Left kidney (tissue), 2 donors: Measurements from ENCODE around the gene HIRIP3. TPM values are rescaled to one million over a fixed set of nuclear protein-coding genes. Genes with fewer than 3 reads are reported as not detected.
"Not testable (repeated sequence)": the region's sequence is repeated elsewhere in the genome, so short reads cannot be mapped to it uniquely, and the experiment has no call there.

Experiments used
- DNase-seq: peaks from one replicate; pipeline ENCODE4 v3.0.0-alpha.2; 2013
- polyA plus RNA-seq: library from polyadenylated mRNA; unstranded; fragments of 120-200 nt; gene quantifications from one replicate; pipeline ENCODE4 v1.2.1, GENCODE V29; 2013; ENCODE audit not compliant: insufficient read length

The HIRIP3 gene
- polyA plus RNA-seq, 1 donor: 17.0 TPM

GRCh38 chr16:29961479-29962343 lies 33.7 kb downstream of the HIRIP3 start, which contains the start of gene TMEM219:
Gene TMEM219 (plus strand): TSS chr16:29962079. CDS start chr16:29963144, 1,065 bp downstream.
- peak; percentile 91 for DNase-seq

GRCh38 chr16:29961127-29961478 lies 34.3 kb downstream of the HIRIP3 start:
- DNase-seq: no peak

- not testable (repeated sequence) for DNase-seq
Observed at GRCh38 chr16:29959821-29960220, 35.6 kb downstream of the HIRIP3 start.

- DNase-seq: no peak
Observed at GRCh38 chr16:29959293-29959692, 36.1 kb downstream of the HIRIP3 start.

- DNase-seq: no peak
Observed at GRCh38 chr16:29958756-29959155, 36.7 kb downstream of the HIRIP3 start.

- DNase-seq: no peak
Observed at GRCh38 chr16:29951625-29952365, 43.6 kb downstream of the HIRIP3 start.

- no peak for DNase-seq
Observed at GRCh38 chr16:29950806-29951461, 44.5 kb downstream of the HIRIP3 start.

- DNase-seq: no peak
Observed at GRCh38 chr16:29947897-29948296, 47.5 kb downstream of the HIRIP3 start.

- DNase-seq: peak; percentile 84
Observed at GRCh38 chr16:29943846-29944799, 51.3 kb downstream of the HIRIP3 start.

Other genes starting within 250 kb of the HIRIP3 start
- gene C16orf54, start 249.6 kb downstream of the HIRIP3 start, polyA plus RNA-seq: 0.32 TPM
- 0.08 TPM for gene ZG16, start 217.4 kb downstream of the HIRIP3 start, polyA plus RNA-seq
- gene KIF22, start 204.9 kb downstream of the HIRIP3 start, polyA plus RNA-seq: 89.2 TPM
- gene MAZ, start 189.1 kb downstream of the HIRIP3 start, polyA plus RNA-seq: 304 TPM
- 19.4 TPM for gene PRRT2, start 183.4 kb downstream of the HIRIP3 start, polyA plus RNA-seq
- gene PAGR1, start 179.5 kb downstream of the HIRIP3 start, polyA plus RNA-seq: 33.5 TPM
- 15.3 TPM for gene MVP, start 175.2 kb downstream of the HIRIP3 start, polyA plus RNA-seq
- 79.4 TPM for gene CDIPT, start 132.4 kb downstream of the HIRIP3 start, polyA plus RNA-seq
- 8.2 TPM for gene SEZ6L2, start 96.1 kb downstream of the HIRIP3 start, polyA plus RNA-seq
- 0.86 TPM for gene ASPHD1, start 95.1 kb downstream of the HIRIP3 start, polyA plus RNA-seq
- 23.9 TPM for gene KCTD13, start 69.4 kb downstream of the HIRIP3 start, polyA plus RNA-seq
- 93.1 TPM for gene TMEM219, start 33.5 kb downstream of the HIRIP3 start, polyA plus RNA-seq
- 45.3 TPM for gene TAOK2, start 21.7 kb downstream of the HIRIP3 start, polyA plus RNA-seq
- gene INO80E, start 624 bp upstream of the HIRIP3 start, polyA plus RNA-seq: 46.2 TPM
- 3.0 TPM for gene DOC2A, start 15.4 kb upstream of the HIRIP3 start, polyA plus RNA-seq
- gene C16orf92, start 27.6 kb upstream of the HIRIP3 start, polyA plus RNA-seq: not detected
- 1.2 TPM for gene TLCD3B, start 35.7 kb upstream of the HIRIP3 start, polyA plus RNA-seq
- gene ALDOA, start 70.1 kb upstream of the HIRIP3 start, polyA plus RNA-seq: 449 TPM
- gene PPP4C, start 80.4 kb upstream of the HIRIP3 start, polyA plus RNA-seq: 82.7 TPM
- gene TBX6, start 96.3 kb upstream of the HIRIP3 start, polyA plus RNA-seq: 1.1 TPM
- 43.1 TPM for gene YPEL3, start 100.6 kb upstream of the HIRIP3 start, polyA plus RNA-seq
- gene GDPD3, start 117.9 kb upstream of the HIRIP3 start, polyA plus RNA-seq: 13.6 TPM
- 73.6 TPM for gene MAPK3, start 127.6 kb upstream of the HIRIP3 start, polyA plus RNA-seq
- 7.3 TPM for gene CORO1A, start 188.0 kb upstream of the HIRIP3 start, polyA plus RNA-seq
- 23.4 TPM for gene BOLA2B, start 198.0 kb upstream of the HIRIP3 start, polyA plus RNA-seq
- 30.7 TPM for gene SLX1A, start 198.3 kb upstream of the HIRIP3 start, polyA plus RNA-seq
- 15.8 TPM for gene SULT1A3, start 203.6 kb upstream of the HIRIP3 start, polyA plus RNA-seq